PC-9 (cell line): ENCODE data around the gene SRGAP3.

Experiments
- EZH2 ChIP-seq: fragments of 200-600 bp; sonication (generic); IDR thresholded peaks from 2 replicates; pipeline ENCODE4 v1.8.0; 2017; ENCODE audit warnings: antibody characterized with exemption, low read depth
- TF ChIP-seq, protein P1 (sequence below): fragments of 200-600 bp; sonication (generic); conservative IDR thresholded peaks from 2 replicates; pipeline ENCODE4 v1.6.1; 2017; ENCODE audit warnings: mixed run types, antibody characterized with exemption, mild to moderate bottlenecking, moderate library complexity

DNA sequence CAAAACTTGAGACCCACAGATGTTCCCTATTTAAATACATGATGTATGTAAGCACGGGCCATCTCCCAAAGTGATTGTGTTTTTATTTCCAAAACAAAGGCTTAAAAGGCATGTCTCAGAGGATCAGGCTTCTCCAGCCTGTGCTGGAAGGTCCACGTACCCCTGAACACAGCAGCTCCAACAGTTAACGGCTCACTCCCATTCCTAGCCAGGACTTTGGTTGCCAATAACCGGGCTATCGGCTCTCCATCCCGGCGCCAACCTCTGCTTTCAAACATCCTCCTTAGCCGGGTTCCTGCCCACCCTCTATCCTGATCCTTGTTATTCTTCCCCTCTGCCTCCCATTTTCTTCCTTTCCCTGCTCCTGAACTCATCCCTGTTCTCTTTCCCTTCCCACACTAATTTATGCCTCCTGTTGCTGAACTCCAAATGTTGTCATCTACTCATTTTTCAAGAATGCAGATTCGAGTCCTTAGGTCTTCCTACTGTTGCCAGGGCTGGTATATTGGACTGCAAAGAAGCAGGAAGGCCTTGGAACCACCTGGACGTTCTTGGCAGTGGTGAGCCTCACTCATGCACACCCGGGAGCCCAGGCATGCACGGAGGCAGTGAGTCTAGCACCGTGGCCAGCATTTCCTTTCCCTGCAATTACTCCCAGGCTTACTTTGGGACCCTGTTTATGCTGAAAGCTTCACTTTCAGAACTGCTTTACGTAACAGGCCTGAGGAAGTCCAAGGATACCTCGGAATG, 157.8 kb downstream of the SRGAP3 start:
- TF ChIP-seq, protein P1, sequence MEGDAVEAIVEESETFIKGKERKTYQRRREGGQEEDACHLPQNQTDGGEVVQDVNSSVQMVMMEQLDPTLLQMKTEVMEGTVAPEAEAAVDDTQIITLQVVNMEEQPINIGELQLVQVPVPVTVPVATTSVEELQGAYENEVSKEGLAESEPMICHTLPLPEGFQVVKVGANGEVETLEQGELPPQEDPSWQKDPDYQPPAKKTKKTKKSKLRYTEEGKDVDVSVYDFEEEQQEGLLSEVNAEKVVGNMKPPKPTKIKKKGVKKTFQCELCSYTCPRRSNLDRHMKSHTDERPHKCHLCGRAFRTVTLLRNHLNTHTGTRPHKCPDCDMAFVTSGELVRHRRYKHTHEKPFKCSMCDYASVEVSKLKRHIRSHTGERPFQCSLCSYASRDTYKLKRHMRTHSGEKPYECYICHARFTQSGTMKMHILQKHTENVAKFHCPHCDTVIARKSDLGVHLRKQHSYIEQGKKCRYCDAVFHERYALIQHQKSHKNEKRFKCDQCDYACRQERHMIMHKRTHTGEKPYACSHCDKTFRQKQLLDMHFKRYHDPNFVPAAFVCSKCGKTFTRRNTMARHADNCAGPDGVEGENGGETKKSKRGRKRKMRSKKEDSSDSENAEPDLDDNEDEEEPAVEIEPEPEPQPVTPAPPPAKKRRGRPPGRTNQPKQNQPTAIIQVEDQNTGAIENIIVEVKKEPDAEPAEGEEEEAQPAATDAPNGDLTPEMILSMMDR: no peak
- no peak for TF ChIP-seq EZH2
